ENCODE data around the gene UCP1.
"Not testable (repeated sequence)": the region's sequence is repeated elsewhere in the genome, so short reads cannot be mapped to it uniquely, and the experiment has no call there.

Gene UCP1

GRCh38 chr4:140533951-140534480 lies 34.7 kb downstream of the UCP1 start:
- DNase-seq (ENCODE audit: low spot score), result no peak

DNA sequence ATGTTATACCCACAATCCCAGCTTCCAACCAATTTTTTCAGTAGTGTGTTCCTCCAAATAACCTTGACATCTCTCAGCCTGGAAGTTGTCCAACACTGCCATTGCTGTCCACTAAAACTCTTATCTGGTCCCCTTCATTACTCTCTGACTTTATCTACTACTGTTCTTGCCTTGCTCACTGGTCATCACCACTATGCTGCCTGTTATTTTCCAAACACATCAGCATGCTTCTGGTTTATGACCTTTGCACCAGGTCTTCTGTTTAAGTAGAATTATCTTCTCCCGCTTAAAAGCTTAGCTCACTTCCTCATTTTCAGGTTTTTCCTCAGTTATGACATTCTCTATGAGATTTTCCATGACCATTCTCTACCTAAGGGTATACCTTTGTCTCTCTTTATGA lies 39.3 kb downstream of the UCP1 start:
- no peak for DNase-seq (ENCODE audit: low spot score)

GRCh38 chr4:140523857-140524742 lies 44.7 kb downstream of the UCP1 start, which contains the start of gene ELMOD2:
ELMOD2 (plus strand) TSS chr4:140524168; CDS start chr4:140525429, 1,261 bp downstream.
- peak; percentile 97 for DNase-seq (ENCODE audit: low spot score)

GRCh38 chr4:140523370-140523856 lies 45.3 kb downstream of the UCP1 start:
- DNase-seq (ENCODE audit: low spot score), result no peak

- DNase-seq (ENCODE audit: low spot score), result no peak
These were observed 53.3 kb downstream of the UCP1 start for GRCh38 chr4:140515423-140515822.

GRCh38 chr4:140513765-140514164 lies 55.0 kb downstream of the UCP1 start:
- not testable (repeated sequence) for DNase-seq (ENCODE audit: low spot score)
